ENCODE results near the gene FMO1.

GRCh38 chr1:171329251-171329650 lies 81.0 kb downstream of the FMO1 start:
- TF ChIP-seq EZH2 (IDR thresholded peaks at IDR 0.05; ENCODE audit: low read length, missing control alignments): no peak
- TF ChIP-seq, protein P1, sequence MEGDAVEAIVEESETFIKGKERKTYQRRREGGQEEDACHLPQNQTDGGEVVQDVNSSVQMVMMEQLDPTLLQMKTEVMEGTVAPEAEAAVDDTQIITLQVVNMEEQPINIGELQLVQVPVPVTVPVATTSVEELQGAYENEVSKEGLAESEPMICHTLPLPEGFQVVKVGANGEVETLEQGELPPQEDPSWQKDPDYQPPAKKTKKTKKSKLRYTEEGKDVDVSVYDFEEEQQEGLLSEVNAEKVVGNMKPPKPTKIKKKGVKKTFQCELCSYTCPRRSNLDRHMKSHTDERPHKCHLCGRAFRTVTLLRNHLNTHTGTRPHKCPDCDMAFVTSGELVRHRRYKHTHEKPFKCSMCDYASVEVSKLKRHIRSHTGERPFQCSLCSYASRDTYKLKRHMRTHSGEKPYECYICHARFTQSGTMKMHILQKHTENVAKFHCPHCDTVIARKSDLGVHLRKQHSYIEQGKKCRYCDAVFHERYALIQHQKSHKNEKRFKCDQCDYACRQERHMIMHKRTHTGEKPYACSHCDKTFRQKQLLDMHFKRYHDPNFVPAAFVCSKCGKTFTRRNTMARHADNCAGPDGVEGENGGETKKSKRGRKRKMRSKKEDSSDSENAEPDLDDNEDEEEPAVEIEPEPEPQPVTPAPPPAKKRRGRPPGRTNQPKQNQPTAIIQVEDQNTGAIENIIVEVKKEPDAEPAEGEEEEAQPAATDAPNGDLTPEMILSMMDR (conservative IDR thresholded peaks at IDR 0.05 in 1 of 2, IDR thresholded peaks at IDR 0.05 in 1 of 2; ENCODE audit: low read depth in 1 of 2, low read length in 2 of 2): no peak

Data from fibroblast of lung (primary cell).